Loucy (cell line): Measurements from ENCODE around the gene ETFRF1.

Source experiments
- CTCF ChIP-seq: fragments of 200-600 bp; sonication (generic); conservative IDR thresholded peaks from 2 replicates; pipeline ENCODE4 v1.5.1; 2014; ENCODE audit warnings: mild to moderate bottlenecking, antibody characterized with exemption, low read length
- EZH2phosphoT487 ChIP-seq: fragments of 200-600 bp; IDR thresholded peaks from 2 replicates; pipeline ENCODE4 v1.6.1; 2018; ENCODE audit warnings: antibody characterized with exemption, mild to moderate bottlenecking, moderate library complexity, borderline replicate concordance

GRCh38 chr12:25151476-25151875 is 43.6 kb upstream of the ETFRF1 start:
- no peak for TF ChIP-seq CTCF
- no peak for TF ChIP-seq EZH2phosphoT487
